Right cardiac atrium (tissue), 5 donors: ENCODE data around the gene DHPS. TPM values are rescaled to one million over a fixed set of nuclear protein-coding genes. Genes with fewer than 3 reads are reported as not detected.
"Not testable (repeated sequence)": the region's sequence is repeated elsewhere in the genome, so short reads cannot be mapped to it uniquely, and the experiment has no call there.

ENCODE experiments used
- ATAC-seq, 2 donors: fragments of 200-7000 bp; cut with Tn5 transposase; one replicate each; pipeline versions ENCODE4 v1.8.0 to v1.9.1; 2020; ENCODE audit warnings: moderate library complexity in 2 of 2, mild to moderate bottlenecking in 1 of 2
- DNase-seq, 3 donors: peaks; one replicate each; pipeline ENCODE4 v3.0.0-alpha.2; 2020
- H3K27ac ChIP-seq: one replicate; pipeline ENCODE4 v1.5.1; 2013; ENCODE audit warnings: mild to moderate bottlenecking, low read length, control low read depth, moderate library complexity
- H3K27me3 ChIP-seq: one replicate; pipeline ENCODE4 v1.6.1; 2013; ENCODE audit not compliant: control insufficient read depth, insufficient read depth
- H3K4me1 ChIP-seq: one replicate; pipeline ENCODE4 v1.6.1; 2013; ENCODE audit warnings: low read length; ENCODE audit not compliant: control insufficient read depth, insufficient read depth
- H3K4me3 ChIP-seq: one replicate; pipeline ENCODE4 v1.5.1; 2013; ENCODE audit warnings: low read length, control low read depth
- H3K9me3 ChIP-seq: one replicate; pipeline ENCODE4 v1.6.1; 2013; ENCODE audit warnings: low read length; ENCODE audit not compliant: control insufficient read depth
- WGBS: extraction: QIAGEN DNeasy Blood & Tissue Kit; methylation state at CpG from one replicate; pipeline ENCODE4 v1.1.7; 2013; 5-methylcytosine and 5-hydroxymethylcytosine counted together
- intact Hi-C, 4 donors: fragments of 100-400 bp; cut with DNase I; formaldehyde crosslinking; loops; one replicate each; pipeline versions ENCODE4 v1.11.0 to v1.14.0; 2022 to 2023
- polyA plus RNA-seq: library from polyadenylated mRNA; stranded (reverse); fragments of 200-250 nt; gene quantifications from one replicate; pipeline ENCODE4 v1.2.3, GENCODE V29; 2013
- total RNA-seq, 4 donors: library from RNA; stranded (reverse); fragmentation: NEBNext Ultra II Directional; extraction: Animal tissue kit (Norgen Biotek cat#: 25700); gene quantifications; one replicate each; pipeline ENCODE4 v1.2.1, GENCODE V29; 2021
- donor health status: healthy with polysubstance abuse.
- donor health status: DM: no; HTN: yes; CAD: no.
- donor health status: DM: no; HTN: no; CAD: no.
- donor health status: DM: no; HTN: yes; CAD: no; lungs with severe emphysema.
- donor health status: DM: yes; HTN: yes; CAD: no.

DHPS gene
- total and polyA plus RNA-seq, 5 donors: 40.8 to 52.0 (median 49.4) TPM

DNA sequence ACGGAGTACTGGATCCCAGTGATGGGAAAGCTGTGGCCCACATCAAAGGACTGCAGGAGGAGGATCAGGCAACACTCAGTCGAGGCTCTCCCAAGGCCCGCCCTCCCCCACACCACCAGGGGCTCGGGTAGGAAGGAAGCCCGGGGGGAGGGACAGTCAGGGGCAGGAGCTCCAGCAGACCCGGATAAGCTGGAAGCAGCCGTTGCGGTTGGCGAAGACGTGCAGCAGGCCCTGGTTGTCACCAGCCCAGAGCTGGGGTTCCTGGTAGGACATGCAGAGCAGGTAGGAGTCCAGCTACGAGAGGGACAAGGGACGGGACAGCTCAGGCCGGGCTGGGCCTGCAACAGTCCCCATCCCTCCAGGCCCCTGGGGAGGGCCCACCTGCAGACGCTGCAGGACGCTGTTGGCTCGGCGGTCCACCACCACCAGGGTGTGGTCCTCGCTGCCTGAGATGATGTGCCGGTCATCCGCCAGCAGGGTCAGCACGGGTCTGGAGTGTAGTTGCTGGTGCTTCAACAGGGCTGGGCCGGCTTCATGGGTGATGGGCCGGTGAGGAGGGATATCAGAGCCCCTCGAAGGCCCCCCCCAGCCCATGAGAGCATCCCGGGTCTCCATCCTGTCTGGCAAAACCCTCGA is 8.0 kb upstream of the DHPS start:
- DNase-seq: no peak

DNA sequence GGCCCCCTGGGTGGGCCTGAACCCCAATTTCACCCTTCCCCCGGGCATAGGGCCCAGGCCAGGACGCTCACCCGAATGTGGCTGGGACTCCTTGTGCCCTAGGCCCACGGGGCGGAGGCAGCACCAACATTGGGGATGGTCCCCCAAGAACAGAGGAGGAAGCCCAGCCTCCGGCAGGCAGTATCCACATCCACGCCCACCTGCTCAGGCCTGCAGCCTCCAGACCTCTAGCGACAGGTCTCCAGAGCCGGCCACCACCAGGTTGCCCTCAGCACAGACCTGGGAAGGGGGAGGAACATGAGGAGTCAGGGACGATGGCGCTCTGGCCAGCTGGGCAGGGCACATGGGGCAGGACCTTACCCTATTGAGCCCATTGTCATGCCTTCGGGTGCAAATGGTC is 7.3 kb upstream of the DHPS start:
- Histone ChIP-seq H3K4me3 (no peak overlapping the region), H3K27me3 (no peaks in the 10 kb centered on the region), H3K4me1 (no peaks in the 10 kb centered on the region), H3K27ac (no peak overlapping the region), H3K9me3 (no peaks in the 10 kb centered on the region)
- DNase-seq (no peak), ATAC-seq (peak in 1 of 2 donors; percentile 17)
- intact Hi-C loops: no loop called here
- WGBS: 94% methylated on average over 12 of the region's 12 CpGs

More for the DNA sequence above, 8.0 kb upstream of the DHPS start:
- no peak overlapping the region for H3K27ac ChIP-seq
- no peak overlapping the region for H3K4me3 ChIP-seq
- intact Hi-C loops: no loop called here
- ATAC-seq: peak; percentile 16 to 20
- no peaks in the 10 kb centered on the region for H3K4me1 ChIP-seq
- no peaks in the 10 kb centered on the region for H3K9me3 ChIP-seq
- no peaks in the 10 kb centered on the region for H3K27me3 ChIP-seq
- WGBS: 68% methylated on average over 26 of the region's 26 CpGs

DNA sequence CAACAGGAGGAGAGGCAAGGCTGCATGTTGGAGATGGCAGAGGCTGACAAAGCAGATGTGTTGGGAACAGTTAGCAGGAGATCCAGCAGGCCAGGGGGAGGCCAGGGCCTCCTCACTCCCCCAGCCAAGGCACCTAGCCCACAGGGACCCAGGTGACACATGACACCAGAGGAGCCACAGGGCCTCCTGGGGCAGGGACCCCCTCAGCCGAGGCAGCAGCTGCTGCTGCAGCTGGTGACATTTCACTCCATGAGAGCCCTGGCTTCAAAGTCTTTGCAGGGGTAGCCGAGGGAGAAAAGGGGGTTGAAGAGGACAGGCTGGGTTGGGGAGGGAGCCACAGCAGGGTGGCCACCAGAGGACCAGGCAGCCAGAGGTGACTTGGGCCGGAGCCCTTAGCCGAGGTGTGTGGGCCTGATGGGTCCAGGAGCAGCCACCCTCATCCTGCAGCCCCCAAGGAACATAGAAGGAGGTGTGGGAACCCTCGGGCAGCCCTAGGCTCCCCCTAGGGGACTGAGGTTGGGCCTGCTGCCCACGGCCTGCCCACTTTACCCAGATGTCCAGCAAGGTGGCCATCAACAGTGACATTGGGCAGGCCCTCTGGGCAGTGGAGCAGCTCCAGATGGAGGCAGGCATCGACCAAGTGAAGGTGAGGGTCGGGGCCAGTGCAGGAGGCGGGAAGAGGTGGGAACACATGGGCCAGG is 6.0 kb upstream of the DHPS start, which contains the start of gene GNG14:
TSS of gene GNG14 (plus strand) at position 503 of the 701 bp plus-strand sequence. CDS start at position 554, 51 bp downstream.
- intact Hi-C loops: no loop called here
- ATAC-seq: no peak
- H3K4me3 ChIP-seq: no peak within 1 kb of the TSS
- no peaks in the 10 kb centered on the region for H3K27me3 ChIP-seq
- no peak for DNase-seq
- no peak within 1 kb of the TSS for H3K27ac ChIP-seq
- H3K9me3 ChIP-seq: no peaks in the 10 kb centered on the region
- H3K4me1 ChIP-seq: no peaks in the 10 kb centered on the region
- 85% methylated on average over 9 of the region's 9 CpGs for WGBS

DNA sequence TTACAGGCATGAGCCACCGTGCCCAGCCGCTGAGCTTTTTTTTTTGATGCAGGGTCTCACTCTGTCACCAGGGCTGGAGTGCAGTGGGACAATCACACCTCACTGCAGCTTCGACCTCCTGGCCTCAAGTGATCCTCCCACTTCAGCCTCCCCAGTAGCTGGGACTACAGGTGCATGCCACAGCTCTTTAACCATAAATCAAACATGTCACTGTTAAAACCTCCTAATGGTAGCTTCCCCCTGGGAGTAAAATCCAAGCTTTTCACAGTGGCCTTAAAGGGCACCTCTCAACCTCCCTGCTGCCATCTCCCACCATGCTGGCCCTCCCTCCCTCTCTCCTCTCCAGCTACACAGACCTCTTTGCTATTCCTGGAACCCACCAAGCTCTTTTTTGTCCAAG is 4.2 kb upstream of the DHPS start:
- Histone ChIP-seq H3K4me1 (peaks cover 2% of the 10 kb centered on the region), H3K27me3 (no peaks in the 10 kb centered on the region), H3K27ac (no peak overlapping the region), H3K9me3 (no peaks in the 10 kb centered on the region), H3K4me3 (no peak overlapping the region)
- DNase-seq: no peak
- WGBS: 83% methylated on average over 3 of the region's 3 CpGs
- ATAC-seq: no peak
- intact Hi-C loops: no loop called here

DNA sequence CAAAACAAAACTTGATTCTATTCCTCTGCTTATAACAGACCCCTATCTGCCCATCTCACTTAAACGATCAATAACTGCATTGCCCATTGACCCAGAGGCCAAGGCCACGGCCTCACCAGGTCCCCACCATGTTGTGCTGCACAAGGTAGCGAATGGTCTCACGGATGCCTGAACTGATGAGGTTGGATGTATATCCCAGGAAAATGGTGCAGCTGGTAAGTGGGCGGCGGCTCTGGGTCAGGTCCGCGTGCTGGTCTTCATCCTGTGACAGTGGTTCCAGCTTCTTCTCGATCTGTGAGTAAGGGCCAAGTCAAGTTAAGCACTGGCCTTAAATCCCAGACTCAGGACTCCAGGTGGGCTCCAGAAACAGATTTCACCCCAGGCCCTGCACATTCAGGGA is 1.6 kb downstream of the DHPS start:
- Histone ChIP-seq H3K27me3 (no peaks in the 10 kb centered on the region), H3K27ac (no peak overlapping the region), H3K4me1 (peaks cover 2% of the 10 kb centered on the region), H3K9me3 (no peaks in the 10 kb centered on the region), H3K4me3 (no peak overlapping the region)
- intact Hi-C loops: no loop called here
- 93% methylated on average over 9 of the region's 9 CpGs for WGBS
- ATAC-seq (no peak), DNase-seq (peak in 2 of 3 donors; percentile 41 to 47)

DNA sequence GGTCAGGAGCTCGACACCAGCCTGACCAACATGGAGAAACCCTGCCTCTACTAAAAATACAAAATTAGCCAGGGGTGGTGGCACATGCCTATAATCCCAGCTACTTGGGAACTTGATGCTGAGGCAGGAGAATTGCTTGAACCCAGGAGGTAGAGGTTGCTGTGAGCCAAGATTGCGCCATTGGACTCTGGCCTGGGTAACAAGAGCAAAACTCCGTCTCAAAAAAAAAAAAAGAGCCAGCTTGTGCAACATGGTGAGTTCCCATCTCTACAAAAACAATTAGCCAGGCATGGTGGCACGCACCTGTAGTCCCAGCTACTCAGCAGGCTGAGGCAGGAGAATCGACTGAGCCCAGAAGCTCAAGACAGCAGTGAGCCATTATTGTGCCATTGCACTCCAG is 3.6 kb downstream of the DHPS start:
- 86% methylated on average over 5 of the region's 5 CpGs for WGBS
- DNase-seq, ATAC-seq, H3K27ac ChIP-seq, H3K9me3 ChIP-seq, H3K27me3 ChIP-seq, H3K4me3 ChIP-seq, H3K4me1 ChIP-seq: not testable (repeated sequence)
- intact Hi-C loops: loop anchor here in 1 of 4 donors (10.0 kb wide), 1 partner anchor 167 kb away; no protein-coding TSS in a partner anchor

DNA sequence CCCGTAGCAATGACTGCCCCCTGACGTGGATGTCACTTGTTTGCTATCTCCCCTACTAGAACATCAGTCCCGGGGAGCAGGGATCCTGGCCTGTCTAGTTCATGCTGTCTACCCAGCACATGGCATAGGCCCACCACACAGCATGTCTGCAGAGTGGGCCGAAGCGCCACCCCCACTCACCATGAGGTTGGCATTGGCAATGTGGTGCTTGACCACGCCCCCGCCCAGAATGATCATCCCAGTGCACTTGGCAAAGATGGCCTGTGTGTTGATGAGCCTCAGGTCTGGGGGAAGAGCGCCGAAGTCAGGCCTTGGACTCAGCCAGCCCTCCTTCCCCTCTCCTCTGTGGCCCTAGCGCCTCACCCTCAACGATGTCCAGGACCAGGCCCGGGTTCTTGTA is 4.8 kb downstream of the DHPS start:
- H3K4me3 ChIP-seq: no peak overlapping the region

DNA sequence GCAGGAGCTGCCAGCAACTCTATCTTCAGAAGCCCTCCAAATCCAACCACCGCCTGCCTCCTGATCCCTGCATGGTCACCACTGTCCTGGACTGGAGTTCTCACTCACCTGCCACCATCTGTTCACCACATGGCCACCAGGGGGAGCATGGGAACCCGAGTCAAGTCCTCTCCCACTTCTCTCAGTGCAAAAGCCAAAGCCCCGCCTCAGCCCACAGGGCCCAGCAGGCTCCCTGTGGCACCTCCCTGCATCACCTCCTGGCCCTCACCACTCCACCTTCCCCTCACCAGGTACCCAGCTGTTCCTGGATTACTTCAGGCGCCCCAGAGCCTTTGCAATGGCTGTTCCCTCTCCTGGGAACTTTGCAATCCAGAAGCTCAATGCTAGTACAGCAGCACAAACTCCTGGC is 5.3 kb downstream of the DHPS start:
- peak; percentile 38 to 54 for ATAC-seq
- peak; percentile 85 to 93 (median 91) for DNase-seq
- Histone ChIP-seq H3K27me3 (no peaks in the 10 kb centered on the region), H3K4me3 (no peak overlapping the region), H3K4me1 (peaks cover 2% of the 10 kb centered on the region), H3K9me3 (no peaks in the 10 kb centered on the region), H3K27ac (no peak overlapping the region)
- intact Hi-C loops: loop anchor here in 1 of 4 donors (10.0 kb wide), 1 partner anchor 168 kb away; no protein-coding TSS in a partner anchor
- 24% methylated on average over 4 of the region's 4 CpGs for WGBS

More for the DNA sequence above, 4.8 kb downstream of the DHPS start:
- Histone ChIP-seq H3K4me1 (peaks cover 2% of the 10 kb centered on the region), H3K27me3 (no peaks in the 10 kb centered on the region), H3K9me3 (no peaks in the 10 kb centered on the region), H3K27ac (no peak overlapping the region)
- intact Hi-C loops: loop anchor here in 1 of 4 donors (10.0 kb wide), 1 partner anchor 168 kb away; no protein-coding TSS in a partner anchor
- ATAC-seq: no peak
- DNase-seq: peak in 2 of 3 donors; percentile 50 to 53
- WGBS: 89% methylated on average over 12 of the region's 12 CpGs

DNA sequence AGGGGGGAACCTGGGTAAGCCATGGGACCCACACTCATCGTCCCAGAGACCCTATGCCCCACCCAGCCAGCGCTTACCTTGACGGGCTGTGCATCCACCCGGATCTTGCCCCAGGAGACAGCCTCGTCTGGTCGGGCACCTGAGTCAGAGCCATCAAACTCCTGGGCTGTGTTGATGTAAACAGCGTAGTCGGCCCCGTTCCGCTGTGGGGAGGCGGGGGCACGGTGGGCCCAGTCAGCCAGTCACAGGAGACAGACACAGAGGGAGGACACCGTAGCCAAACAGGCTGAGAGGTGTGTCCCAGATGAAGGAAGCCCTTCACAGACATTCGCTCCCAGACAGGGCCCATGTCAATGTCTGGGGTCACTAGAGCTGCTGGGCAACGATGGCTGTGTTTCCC is 5.7 kb downstream of the DHPS start:
- DNase-seq: peak in 2 of 3 donors; percentile 56 to 64
- H3K4me3 ChIP-seq: no peak overlapping the region
- ATAC-seq: no peak
- no peaks in the 10 kb centered on the region for H3K9me3 ChIP-seq
- WGBS: 88% methylated on average over 15 of the region's 15 CpGs
- no peaks in the 10 kb centered on the region for H3K27me3 ChIP-seq
- intact Hi-C loops: loop anchor here in 1 of 4 donors (10.0 kb wide), 1 partner anchor 169 kb away; no protein-coding TSS in a partner anchor
- H3K27ac ChIP-seq: no peak overlapping the region
- peaks cover 1% of the 10 kb centered on the region for H3K4me1 ChIP-seq

DNA sequence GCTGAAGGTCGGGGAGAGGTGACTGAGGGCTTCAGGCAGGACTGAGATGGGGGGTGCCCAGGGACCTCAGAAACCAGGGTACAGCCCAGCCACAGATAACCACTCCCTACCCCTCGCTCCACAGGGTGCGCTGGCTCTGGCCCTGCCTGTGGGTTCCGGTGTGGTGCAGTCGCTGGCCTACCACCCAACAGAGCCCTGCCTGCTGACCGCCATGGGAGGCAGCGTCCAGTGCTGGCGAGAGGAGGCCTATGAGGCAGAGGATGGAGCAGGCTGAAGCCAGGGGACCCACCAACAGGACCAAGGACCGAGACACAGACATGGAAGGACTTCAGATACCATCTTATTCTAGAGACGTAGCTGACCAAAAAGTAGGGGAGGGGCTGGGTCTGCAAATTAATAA is 6.3 kb downstream of the DHPS start:
- intact Hi-C loops: loop anchor here in 1 of 4 donors (10.0 kb wide), 1 partner anchor 169 kb away; no protein-coding TSS in a partner anchor

DNA sequence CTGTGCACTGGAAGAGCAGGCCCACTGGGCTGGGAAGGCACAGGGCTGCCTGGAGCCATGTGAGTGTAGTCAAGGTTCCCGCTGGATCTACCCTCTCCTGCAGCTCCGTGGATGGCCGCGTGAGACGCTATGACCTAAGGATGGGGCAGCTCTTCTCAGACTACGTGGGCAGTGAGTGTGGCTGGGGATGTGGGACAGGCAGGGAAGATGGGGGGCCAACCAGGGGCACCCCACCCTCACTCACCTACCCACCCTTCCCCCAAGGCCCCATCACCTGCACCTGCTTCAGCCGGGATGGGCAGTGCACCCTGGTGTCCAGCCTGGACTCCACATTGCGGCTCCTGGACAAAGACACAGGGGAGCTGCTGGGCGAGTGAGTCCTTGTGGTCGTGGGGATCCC is 8.9 kb downstream of the DHPS start:
- ATAC-seq (no peak), DNase-seq (no peak)
- H3K9me3 ChIP-seq: no peaks in the 10 kb centered on the region
- no peak overlapping the region for H3K4me3 ChIP-seq
- intact Hi-C loops: loop anchor here in 1 of 4 donors (10.0 kb wide), 1 partner anchor 172 kb away; no protein-coding TSS in a partner anchor
- peaks cover 3% of the 10 kb centered on the region for H3K4me1 ChIP-seq
- H3K27me3 ChIP-seq: no peaks in the 10 kb centered on the region
- WGBS: 88% methylated on average over 10 of the region's 10 CpGs
- no peak overlapping the region for H3K27ac ChIP-seq

More for the DNA sequence above, 6.3 kb downstream of the DHPS start:
- ATAC-seq: no peak
- peak in 1 of 3 donors; percentile 40 for DNase-seq
- no peaks in the 10 kb centered on the region for H3K27me3 ChIP-seq
- no peak overlapping the region for H3K4me3 ChIP-seq
- H3K27ac ChIP-seq: no peak overlapping the region
- H3K9me3 ChIP-seq: no peaks in the 10 kb centered on the region
- WGBS: 93% methylated on average over 10 of the region's 10 CpGs
- no peaks in the 10 kb centered on the region for H3K4me1 ChIP-seq
